ENCODE results near the gene LRP10.

DNA sequence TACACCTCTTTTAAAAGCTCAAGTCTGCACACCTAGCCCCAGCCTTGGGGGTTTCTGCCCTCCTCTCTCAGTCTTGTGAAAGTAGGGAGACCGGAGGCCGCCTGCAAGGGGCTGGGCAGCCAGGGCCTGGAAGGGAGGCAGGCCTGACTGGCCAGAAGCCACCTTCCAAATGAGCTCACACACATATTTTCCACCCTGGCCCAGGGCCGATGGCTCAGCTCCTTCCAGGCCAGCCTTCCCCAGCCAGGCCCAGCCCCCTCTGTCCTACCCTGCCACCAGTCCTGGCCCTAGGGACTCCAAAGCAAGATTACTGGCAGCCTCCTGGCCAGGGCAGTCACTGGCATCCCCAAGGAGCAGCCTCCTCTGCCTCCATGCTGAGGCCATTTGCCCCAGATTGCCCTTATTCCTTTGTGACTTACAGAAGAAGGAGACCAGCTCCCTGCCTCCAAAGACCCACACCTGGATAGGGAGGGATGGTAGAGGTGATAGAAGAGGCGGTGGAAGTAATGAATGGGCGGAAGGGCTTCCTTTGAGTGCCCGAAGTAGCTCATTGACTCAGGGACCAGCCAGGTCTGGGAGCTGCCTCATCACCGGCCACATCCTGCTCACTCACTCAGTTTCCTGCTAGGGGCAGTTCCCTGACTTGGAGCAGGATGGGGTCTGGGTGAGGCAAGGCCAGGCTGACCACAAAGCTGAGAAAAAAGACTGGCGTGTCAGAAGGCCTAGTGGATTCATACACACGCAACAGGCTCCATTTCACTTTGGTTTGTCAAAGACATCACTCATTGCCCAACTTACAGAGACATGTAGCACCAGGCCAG, 20.4 kb upstream of the LRP10 start:
- TF ChIP-seq CTCF (IDR thresholded peaks at IDR 0.05 in 4 of 5, conservative IDR thresholded peaks at IDR 0.05 in 1 of 5) (no peak), POLR2A (IDR thresholded peaks at IDR 0.05) (no peak)
